HG03378 (cell line): ENCODE measurements around the gene SMYD4.
"Not testable (repeated sequence)": the region's sequence is repeated elsewhere in the genome, so short reads cannot be mapped to it uniquely, and the experiment has no call there.

Experiments used
- ATAC-seq: cut with Tn5 transposase; IDR thresholded peaks from one replicate; pipeline ENCODE4 v1.9.1; 2021; ENCODE audit warnings: mild to moderate bottlenecking, moderate library complexity; ENCODE audit not compliant: unreplicated experiment

The SMYD4 gene

GRCh38 chr17:1785930-1786329, 43.8 kb downstream of the SMYD4 start:
- ATAC-seq: no peak

GRCh38 chr17:1783834-1784611, 45.7 kb downstream of the SMYD4 start:
- no peak for ATAC-seq

- ATAC-seq: no peak
Observed at GRCh38 chr17:1783271-1783670, 46.4 kb downstream of the SMYD4 start.

GRCh38 chr17:1782171-1782567, 47.5 kb downstream of the SMYD4 start:
- no peak for ATAC-seq

- no peak for ATAC-seq
Observed at GRCh38 chr17:1779571-1780131, 50.1 kb downstream of the SMYD4 start.

- no peak for ATAC-seq
Observed at GRCh38 chr17:1776857-1777256, 52.8 kb downstream of the SMYD4 start.

- ATAC-seq: no peak
Observed at GRCh38 chr17:1776328-1776727, 53.4 kb downstream of the SMYD4 start.

- ATAC-seq: no peak
Observed at GRCh38 chr17:1774390-1775176, 55.1 kb downstream of the SMYD4 start.

- ATAC-seq: no peak
Observed at GRCh38 chr17:1773696-1774181, 56.0 kb downstream of the SMYD4 start.

GRCh38 chr17:1773000-1773695, 56.6 kb downstream of the SMYD4 start:
- not testable (repeated sequence) for ATAC-seq

- ATAC-seq: no peak
Observed at GRCh38 chr17:1769822-1770477, 59.8 kb downstream of the SMYD4 start.

- ATAC-seq: no peak
Observed at GRCh38 chr17:1767358-1767757, 62.3 kb downstream of the SMYD4 start.

GRCh38 chr17:1766382-1767135, 63.1 kb downstream of the SMYD4 start:
- no peak for ATAC-seq

GRCh38 chr17:1765576-1765975, 64.1 kb downstream of the SMYD4 start:
- no peak for ATAC-seq

GRCh38 chr17:1764705-1765104, 65.0 kb downstream of the SMYD4 start:
- ATAC-seq: not testable (repeated sequence)

GRCh38 chr17:1764284-1764683, 65.4 kb downstream of the SMYD4 start:
- ATAC-seq: no peak

- no peak for ATAC-seq
Observed at GRCh38 chr17:1762901-1763898, 66.5 kb downstream of the SMYD4 start.

- ATAC-seq: no peak
Observed at GRCh38 chr17:1762233-1762900, 67.3 kb downstream of the SMYD4 start.
